Activated naive CD8-positive, alpha-beta T cell treated with anti-CD3 and anti-CD28 coated beads, Interleukin-2, amount 10 ng/mL, durations not matched to agents 7 days and 5 days (primary cell): ENCODE data around the gene CPO. TPM values are rescaled to one million over a fixed set of nuclear protein-coding genes. Genes with fewer than 3 reads are reported as not detected.

ENCODE experiments used
- ATAC-seq: fragments of 150-1000 bp; cut with Tn5 transposase; one replicate; pipeline ENCODE4 v1.10.0; 2021; ENCODE audit warnings: low read depth, moderate library complexity
- POLR2A ChIA-PET: fragments of 350-600 bp; sonication (Branson Sonifier 250); formaldehyde crosslinking; loops from one replicate; lab custom pipeline; 2021; ENCODE audit warnings: antibody characterized with exemption; lab: Charles Lee
- DNase-seq: peaks from one replicate; pipeline ENCODE4 v3.0.0; 2021
- H3K27ac Mint-ChIP-seq: one replicate; pipeline ENCODE4 v1.8.0; 2022; ENCODE audit warnings: mild to moderate bottlenecking, mixed read lengths
- H3K27me3 Mint-ChIP-seq: one replicate; pipeline ENCODE4 v1.8.0; 2022; ENCODE audit warnings: mild to moderate bottlenecking, moderate library complexity, mixed read lengths
- H3K36me3 Mint-ChIP-seq: one replicate; pipeline ENCODE4 v1.8.0; 2021; ENCODE audit warnings: mild to moderate bottlenecking, mixed read lengths
- H3K4me1 Mint-ChIP-seq: one replicate; pipeline ENCODE4 v1.8.0; 2021; ENCODE audit warnings: mixed read lengths
- H3K4me3 Mint-ChIP-seq: one replicate; pipeline ENCODE4 v1.8.0; 2022; ENCODE audit warnings: mild to moderate bottlenecking, moderate library complexity, mixed read lengths
- H3K9me3 Mint-ChIP-seq: one replicate; pipeline ENCODE4 v1.8.0; 2021; ENCODE audit warnings: mixed read lengths
- total RNA-seq, 2 experiments: library from RNA; stranded (reverse); gene quantifications; one replicate each; pipeline ENCODE4 v1.2.3, GENCODE V29; 2021

The CPO gene
- total RNA-seq, 2 experiments from 2014 or later, result not detected

DNA sequence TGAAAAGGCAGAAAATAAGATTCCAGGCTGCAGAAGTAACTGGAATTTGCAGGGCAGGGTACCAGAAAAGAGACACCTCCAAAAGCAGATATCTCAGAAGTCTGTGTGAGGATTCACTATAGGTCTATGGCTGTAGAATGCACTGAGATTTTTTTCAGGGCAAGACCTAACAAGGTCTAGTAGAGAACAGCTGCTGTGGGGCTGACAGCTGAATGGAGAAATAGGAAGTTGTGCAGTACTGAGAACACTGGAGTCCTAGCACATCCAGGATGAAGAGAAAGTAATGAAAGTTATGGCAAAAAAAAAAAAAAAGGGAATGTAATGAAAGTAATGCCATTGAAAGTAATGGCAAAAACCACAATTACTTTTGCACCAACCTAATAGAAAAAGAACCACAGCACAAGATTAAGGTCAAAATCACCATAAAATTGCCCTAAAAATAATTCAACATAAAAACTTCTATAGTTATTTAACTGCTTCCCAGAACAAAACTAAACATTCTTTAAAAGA, 57.3 kb downstream of the CPO start:
- DNase-seq, result no peak
- Mint-ChIP-seq H3K36me3 (no peaks in the 10 kb centered on the region), H3K9me3 (peaks cover 6% of the 10 kb centered on the region), H3K4me1 (no peaks in the 10 kb centered on the region), H3K27ac (no peak overlapping the region), H3K4me3 (no peak overlapping the region), H3K27me3 (peaks cover 10% of the 10 kb centered on the region)
- no peak for ATAC-seq
- POLR2A ChIA-PET, result interaction anchor here (0.6 kb wide), 1 partner anchor 501 kb away, joined by 3 read pairs; no protein-coding TSS in a partner anchor

- Mint-ChIP-seq H3K4me3 (no peak overlapping the region), H3K27ac (no peak overlapping the region), H3K9me3 (peaks cover 3% of the 10 kb centered on the region), H3K4me1 (peaks cover 2% of the 10 kb centered on the region), H3K36me3 (no peaks in the 10 kb centered on the region), H3K27me3 (no peaks in the 10 kb centered on the region)
- ATAC-seq, result no peak
- POLR2A ChIA-PET, result no interaction called here
- DNase-seq, result no peak
Measured at GRCh38 chr2:207008105-207008990, 69.0 kb downstream of the CPO start.

GRCh38 chr2:207012461-207012860, 73.1 kb downstream of the CPO start:
- ATAC-seq (no peak), DNase-seq (no peak)
- H3K36me3 Mint-ChIP-seq, result no peaks in the 10 kb centered on the region
- no peak overlapping the region for H3K27ac Mint-ChIP-seq
- peaks cover 3% of the 10 kb centered on the region for H3K9me3 Mint-ChIP-seq
- POLR2A ChIA-PET, result no interaction called here
- H3K4me3 Mint-ChIP-seq, result no peak overlapping the region
- no peaks in the 10 kb centered on the region for H3K27me3 Mint-ChIP-seq
- peaks cover 2% of the 10 kb centered on the region for H3K4me1 Mint-ChIP-seq

- POLR2A ChIA-PET, result no interaction called here
- no peak for DNase-seq
- no peak for ATAC-seq
- Mint-ChIP-seq H3K9me3 (peaks cover 7% of the 10 kb centered on the region), H3K4me1 (peaks cover 2% of the 10 kb centered on the region), H3K27me3 (no peaks in the 10 kb centered on the region), H3K36me3 (no peaks in the 10 kb centered on the region), H3K4me3 (no peak overlapping the region), H3K27ac (no peak overlapping the region)
Measured at GRCh38 chr2:207014424-207014823, 75.1 kb downstream of the CPO start.

DNA sequence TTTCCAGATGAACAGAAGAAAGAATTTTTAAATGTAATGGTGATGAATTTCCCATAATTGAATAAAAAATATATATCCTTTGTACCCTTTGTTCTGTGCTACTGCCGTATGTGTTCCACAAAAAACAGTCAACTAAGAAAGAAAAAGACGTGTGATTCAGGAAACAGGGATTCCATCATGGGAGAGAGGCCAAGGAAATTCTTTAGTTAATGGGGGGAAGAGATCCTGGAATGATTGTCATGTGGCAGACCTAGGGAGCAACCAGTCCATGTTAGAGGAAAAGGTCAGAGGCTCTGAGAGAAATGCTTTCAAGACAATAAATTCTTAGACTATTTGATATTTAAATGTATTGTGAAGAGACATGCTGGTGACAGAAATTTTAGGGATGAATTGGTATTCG, 76.6 kb downstream of the CPO start:
- Mint-ChIP-seq H3K27ac (no peak overlapping the region), H3K36me3 (no peaks in the 10 kb centered on the region), H3K9me3 (peaks cover 7% of the 10 kb centered on the region), H3K27me3 (no peaks in the 10 kb centered on the region), H3K4me1 (peaks cover 2% of the 10 kb centered on the region), H3K4me3 (no peak overlapping the region)
- POLR2A ChIA-PET, result no interaction called here
- DNase-seq, result no peak
- no peak for ATAC-seq

Other genes starting within 250 kb of the CPO start
- not detected for gene DYTN, start 221.1 kb upstream of the CPO start, total RNA-seq
- gene MDH1B, start 174.2 kb upstream of the CPO start, total RNA-seq, result under 1 TPM; 0.34 to 0.44 TPM
- 10 to 100 TPM; 17.8 to 19.8 TPM for gene FASTKD2, start 173.9 kb upstream of the CPO start, total RNA-seq
- 10 to 100 TPM; 17.9 to 22.9 TPM for gene KLF7, start 226.4 kb downstream of the CPO start, total RNA-seq